GM10248 (cell line): ENCODE data around the gene NDOR1.

Experiments used
- CTCF ChIA-PET: fragments of 300-600 bp; sonication (Branson Sonifier 250); formaldehyde crosslinking; extraction: SDS; loops from one replicate; lab custom pipeline; 2021; ENCODE audit warnings: antibody characterized with exemption; lab: Yijun Ruan, JAX
- POLR2A ChIA-PET: fragments of 350-650 bp; sonication (Branson Sonifier 250); formaldehyde crosslinking; extraction: SDS; loops from one replicate; lab custom pipeline; 2020; ENCODE audit warnings: antibody characterized with exemption; lab: Yijun Ruan, JAX
- DNase-seq: peaks from one replicate; pipeline ENCODE4 v3.0.0; 2012; ENCODE audit errors: extremely low spot score
- TF ChIP-seq, protein P1 (sequence below): IDR thresholded peaks from 2 replicates; pipeline ENCODE4 v1.5.1; 2012; ENCODE audit warnings: mild to moderate bottlenecking, low read depth; ENCODE audit errors: extremely low read depth, missing control alignments, control extremely low read depth

NDOR1 gene

DNA sequence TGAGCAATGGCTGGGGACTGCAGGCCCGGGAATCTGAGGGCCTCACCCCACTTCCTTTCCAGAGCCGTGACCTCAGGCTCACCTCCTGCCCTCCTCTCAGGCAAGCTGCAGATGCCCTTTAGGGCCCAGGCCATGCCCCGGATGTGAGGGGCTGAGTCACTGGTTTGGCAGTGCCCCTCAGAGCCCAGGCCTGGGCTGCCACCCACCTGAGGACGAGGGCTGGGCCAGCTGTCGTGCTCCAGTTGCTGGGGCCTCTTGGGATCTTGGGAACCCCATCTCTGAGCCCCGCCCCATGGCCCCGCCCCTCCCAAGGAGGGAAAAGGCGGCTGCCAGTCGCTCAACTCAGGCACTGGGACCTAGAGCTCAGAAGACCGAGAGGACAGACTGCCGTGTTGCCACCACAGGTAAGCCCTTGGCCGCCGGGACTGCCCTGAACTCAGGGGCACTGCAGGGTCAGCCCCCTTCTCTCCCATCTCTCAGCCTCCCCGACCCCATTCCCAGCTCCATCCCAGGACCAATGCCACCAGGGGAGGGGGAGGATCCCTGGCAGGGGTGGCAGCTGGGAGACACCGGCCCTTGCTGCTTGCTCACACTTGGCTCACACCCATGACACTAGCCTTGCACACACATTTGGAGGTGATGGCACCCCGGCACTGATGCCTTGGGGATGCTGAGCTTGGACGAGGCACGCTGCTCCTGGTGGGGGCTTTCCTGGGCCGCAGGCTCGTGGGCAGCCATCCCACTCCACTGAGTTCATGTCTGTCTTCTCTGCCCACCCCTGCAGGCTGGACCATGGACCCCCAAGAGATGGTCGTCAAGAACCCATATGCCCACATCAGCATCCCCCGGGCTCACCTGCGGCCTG is 19.6 kb downstream of the NDOR1 start, which contains the start of gene CYSRT1:
CYSRT1 (plus strand) TSS at position 345 of the 865 bp plus-strand sequence; CDS start at position 793, 448 bp downstream.
- POLR2A ChIA-PET: interaction anchor here (0.6 to 2.8 kb wide), 2 partner anchors 16 to 277 kb away, joined by 6 to 24 read pairs; partner anchors contain the start of gene TUBB4B
- CTCF ChIA-PET: interaction anchor here (0.8 to 6.9 kb wide), 6 partner anchors 12 to 179 kb away, joined by 3 to 92 read pairs (median 5); partner anchors contain the start of genes ANAPC2, NDOR1, NPDC1 and SSNA1
- TF ChIP-seq, protein P1, sequence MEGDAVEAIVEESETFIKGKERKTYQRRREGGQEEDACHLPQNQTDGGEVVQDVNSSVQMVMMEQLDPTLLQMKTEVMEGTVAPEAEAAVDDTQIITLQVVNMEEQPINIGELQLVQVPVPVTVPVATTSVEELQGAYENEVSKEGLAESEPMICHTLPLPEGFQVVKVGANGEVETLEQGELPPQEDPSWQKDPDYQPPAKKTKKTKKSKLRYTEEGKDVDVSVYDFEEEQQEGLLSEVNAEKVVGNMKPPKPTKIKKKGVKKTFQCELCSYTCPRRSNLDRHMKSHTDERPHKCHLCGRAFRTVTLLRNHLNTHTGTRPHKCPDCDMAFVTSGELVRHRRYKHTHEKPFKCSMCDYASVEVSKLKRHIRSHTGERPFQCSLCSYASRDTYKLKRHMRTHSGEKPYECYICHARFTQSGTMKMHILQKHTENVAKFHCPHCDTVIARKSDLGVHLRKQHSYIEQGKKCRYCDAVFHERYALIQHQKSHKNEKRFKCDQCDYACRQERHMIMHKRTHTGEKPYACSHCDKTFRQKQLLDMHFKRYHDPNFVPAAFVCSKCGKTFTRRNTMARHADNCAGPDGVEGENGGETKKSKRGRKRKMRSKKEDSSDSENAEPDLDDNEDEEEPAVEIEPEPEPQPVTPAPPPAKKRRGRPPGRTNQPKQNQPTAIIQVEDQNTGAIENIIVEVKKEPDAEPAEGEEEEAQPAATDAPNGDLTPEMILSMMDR: no peak
- DNase-seq: no peak

DNA sequence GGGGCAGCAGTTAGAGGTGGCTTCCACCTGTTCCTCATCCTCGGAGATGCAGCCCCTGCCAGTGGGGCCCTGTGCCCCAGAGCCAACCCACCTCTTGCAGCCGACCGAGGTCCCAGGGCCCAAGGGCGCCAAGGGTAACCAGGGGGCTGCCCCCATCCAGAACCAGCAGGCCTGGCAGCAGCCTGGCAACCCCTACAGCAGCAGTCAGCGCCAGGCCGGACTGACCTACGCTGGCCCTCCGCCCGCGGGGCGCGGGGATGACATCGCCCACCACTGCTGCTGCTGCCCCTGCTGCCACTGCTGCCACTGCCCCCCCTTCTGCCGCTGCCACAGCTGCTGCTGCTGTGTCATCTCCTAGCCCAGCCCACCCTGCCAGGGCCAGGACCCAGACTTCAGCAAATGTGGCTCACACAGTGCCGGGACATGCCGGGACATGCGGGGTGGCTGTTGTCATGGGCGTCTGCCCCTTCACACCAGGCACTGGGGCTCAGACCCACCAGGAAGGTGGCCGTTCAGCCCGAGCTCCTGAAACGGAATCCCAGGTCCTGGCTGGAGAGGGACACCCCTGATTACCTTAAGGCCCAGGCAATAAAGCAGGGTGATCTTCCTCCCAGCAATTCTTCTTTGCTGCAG is 20.3 kb downstream of the NDOR1 start:
- POLR2A ChIA-PET: no interaction called here

DNA sequence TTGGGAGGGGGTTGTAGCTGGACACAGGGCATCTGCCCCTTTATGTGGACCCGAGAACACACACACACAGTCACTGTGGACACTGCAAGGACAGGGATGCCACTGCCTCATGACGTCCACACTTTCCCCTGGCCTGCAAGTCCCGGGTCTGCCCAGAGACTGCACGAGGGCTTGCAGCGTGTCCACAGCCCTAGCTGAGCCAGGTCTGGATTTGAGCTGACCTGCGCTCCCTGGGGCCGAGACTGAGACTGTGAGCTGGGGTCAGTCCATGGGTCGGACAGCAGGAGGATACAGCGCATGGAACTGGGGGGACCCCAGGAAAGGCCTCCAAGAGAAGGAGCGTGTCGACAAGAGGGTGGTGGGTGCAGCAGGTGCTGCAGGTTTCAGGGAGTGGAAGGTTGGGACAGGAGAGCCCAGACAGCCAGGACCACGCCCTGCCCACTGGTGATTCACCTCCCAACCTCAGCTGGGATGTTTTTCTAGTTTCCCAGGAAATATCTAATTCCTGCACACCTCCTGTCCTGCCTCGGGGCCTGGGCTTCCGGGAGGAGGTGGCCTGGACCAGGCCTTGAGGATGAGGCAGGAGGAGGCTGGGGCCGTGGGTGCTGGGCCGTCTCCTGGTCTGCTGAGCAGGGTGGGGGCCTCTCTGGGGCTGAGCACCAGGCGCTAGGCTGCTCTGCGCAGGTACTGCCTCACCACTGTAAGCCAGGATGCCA is 21.0 kb downstream of the NDOR1 start:
- CTCF ChIA-PET: interaction anchor here (1.0 to 6.9 kb wide), 24 partner anchors 8 to 191 kb away, joined by 3 to 92 read pairs (median 7); partner anchors contain the start of genes ANAPC2, DPP7, SSNA1 and TPRN
- TF ChIP-seq, protein P1: no peak
- DNase-seq: no peak
- POLR2A ChIA-PET: interaction anchor here (0.6 kb wide), 1 partner anchor 75 kb away, joined by 3 read pairs; no protein-coding TSS in a partner anchor

More for the DNA sequence above, 20.3 kb downstream of the NDOR1 start:
- CTCF ChIA-PET: interaction anchor here (0.8 to 6.9 kb wide), 15 partner anchors 7 to 179 kb away, joined by 3 to 92 read pairs (median 5); partner anchors contain the start of genes ANAPC2, NDOR1, NPDC1 and SSNA1
- TF ChIP-seq, protein P1: no peak
- DNase-seq: no peak

GRCh38 chr9:137227054-137227852 is 21.8 kb downstream of the NDOR1 start, which contains the start of gene RNF224:
TSS of gene RNF224 (plus strand) at chr9:137227502. CDS start at chr9:137228336, 834 bp downstream.
- CTCF ChIA-PET: interaction anchor here (0.7 to 6.9 kb wide), 35 partner anchors 9 to 436 kb away, joined by 3 to 92 read pairs (median 5); partner anchors contain the start of genes DPP7, MAN1B1, SAPCD2 and SSNA1
- peak; percentile 83 for DNase-seq
- POLR2A ChIA-PET: interaction anchor here (0.5 to 1.2 kb wide), 4 partner anchors 13 to 100 kb away, joined by 3 to 7 read pairs (median 3); partner anchors contain the start of gene TUBB4B
- TF ChIP-seq, protein P1: peak; percentile 99

GRCh38 chr9:137227853-137228505 is 22.5 kb downstream of the NDOR1 start:
- TF ChIP-seq, protein P1: no peak
- CTCF ChIA-PET: interaction anchor here (0.7 to 6.9 kb wide), 26 partner anchors 9 to 437 kb away, joined by 3 to 92 read pairs (median 6); partner anchors contain the start of genes MAN1B1, SAPCD2, SSNA1 and TMEM141
- POLR2A ChIA-PET: interaction anchor here (0.5 to 1.2 kb wide), 2 partner anchors 13 to 100 kb away, joined by 3 to 7 read pairs; partner anchors contain the start of gene TUBB4B
- no peak for DNase-seq
